ENCODE results near the gene PSMD8. TPM values are rescaled to one million over a fixed set of nuclear protein-coding genes. Genes with fewer than 3 reads are reported as not detected.

PSMD8 gene
- total and polyA plus RNA-seq, 2 donors (not counting 3 experiments of a cell fraction or from before 2014, with no cell fraction given): 203 to 543 TPM

DNA sequence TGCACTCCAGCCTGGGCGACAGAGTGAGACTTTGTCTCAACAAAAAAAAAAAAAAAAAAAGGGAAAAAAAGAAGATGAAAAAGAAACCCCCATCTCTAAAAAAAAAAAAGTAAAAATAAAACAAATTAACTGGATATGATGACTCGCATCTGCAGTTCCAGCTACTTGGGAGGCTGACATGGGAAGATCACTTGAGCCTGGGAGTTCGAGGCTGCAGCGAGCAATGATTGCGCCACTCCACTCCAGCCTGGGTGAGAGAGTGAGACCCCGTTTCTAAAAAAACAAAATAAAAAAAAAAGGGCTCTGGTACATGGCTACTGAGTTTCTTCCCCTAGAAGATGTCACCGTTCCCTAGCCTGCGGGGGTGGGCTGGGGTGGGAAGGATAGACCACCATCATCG is 41.1 kb upstream of the PSMD8 start:
- ChIA-PET CTCF (interaction anchor here (0.5 to 4.1 kb wide), 4 partner anchors 70 to 96 kb away, joined by 3 to 123 read pairs (median 4); partner anchors contain the start of gene FAM98C), POLR2A (interaction anchor here (0.7 kb wide), 1 partner anchor 98 kb away, joined by 5 read pairs; no protein-coding TSS in a partner anchor)
- no peaks in the 10 kb centered on the region for H3K36me3 ChIP-seq (ENCODE audit: control insufficient read depth in 2 of 2, extremely low read depth in 1 of 2, insufficient read depth in 2 of 2, low read length in 2 of 2)
- no peak for DNase-seq (ENCODE audit: low read depth, low spot score)
- no peaks in the 10 kb centered on the region for H3K9me3 ChIP-seq (replicated peaks; ENCODE audit: control insufficient read depth, insufficient read depth, low read length)
- TF ChIP-seq MYC (IDR thresholded peaks at IDR 0.05; ENCODE audit: low read depth, low read length): no peak
- TF ChIP-seq EZH2 (IDR thresholded peaks at IDR 0.05; ENCODE audit: borderline replicate concordance, low read depth, low read length, severe bottlenecking): no peak
- TF ChIP-seq POLR2A (IDR thresholded peaks at IDR 0.05; ENCODE audit: low read depth, low read length): no peak
- TF ChIP-seq POLR2AphosphoS5 (IDR thresholded peaks at IDR 0.05; ENCODE audit: insufficient read depth, low read depth, low read length): no peak
- no peak for TF ChIP-seq JUN (IDR thresholded peaks at IDR 0.05; ENCODE audit: borderline replicate concordance, insufficient read depth, insufficient read length, low read depth)
- no peak for TF ChIP-seq GATA2 (IDR thresholded peaks at IDR 0.05; ENCODE audit: insufficient read depth, insufficient read length, low read depth, low read length)
- TF ChIP-seq, protein P1, sequence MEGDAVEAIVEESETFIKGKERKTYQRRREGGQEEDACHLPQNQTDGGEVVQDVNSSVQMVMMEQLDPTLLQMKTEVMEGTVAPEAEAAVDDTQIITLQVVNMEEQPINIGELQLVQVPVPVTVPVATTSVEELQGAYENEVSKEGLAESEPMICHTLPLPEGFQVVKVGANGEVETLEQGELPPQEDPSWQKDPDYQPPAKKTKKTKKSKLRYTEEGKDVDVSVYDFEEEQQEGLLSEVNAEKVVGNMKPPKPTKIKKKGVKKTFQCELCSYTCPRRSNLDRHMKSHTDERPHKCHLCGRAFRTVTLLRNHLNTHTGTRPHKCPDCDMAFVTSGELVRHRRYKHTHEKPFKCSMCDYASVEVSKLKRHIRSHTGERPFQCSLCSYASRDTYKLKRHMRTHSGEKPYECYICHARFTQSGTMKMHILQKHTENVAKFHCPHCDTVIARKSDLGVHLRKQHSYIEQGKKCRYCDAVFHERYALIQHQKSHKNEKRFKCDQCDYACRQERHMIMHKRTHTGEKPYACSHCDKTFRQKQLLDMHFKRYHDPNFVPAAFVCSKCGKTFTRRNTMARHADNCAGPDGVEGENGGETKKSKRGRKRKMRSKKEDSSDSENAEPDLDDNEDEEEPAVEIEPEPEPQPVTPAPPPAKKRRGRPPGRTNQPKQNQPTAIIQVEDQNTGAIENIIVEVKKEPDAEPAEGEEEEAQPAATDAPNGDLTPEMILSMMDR (IDR thresholded peaks at IDR 0.05; ENCODE audit: extremely low read depth in 1 of 2, insufficient read depth in 1 of 2, low read depth in 1 of 2, low read length in 2 of 2): no peak
- no peak for TF ChIP-seq FOS (IDR thresholded peaks at IDR 0.05; ENCODE audit: borderline replicate concordance, insufficient read depth, low read length)
- TF ChIP-seq, protein P2, sequence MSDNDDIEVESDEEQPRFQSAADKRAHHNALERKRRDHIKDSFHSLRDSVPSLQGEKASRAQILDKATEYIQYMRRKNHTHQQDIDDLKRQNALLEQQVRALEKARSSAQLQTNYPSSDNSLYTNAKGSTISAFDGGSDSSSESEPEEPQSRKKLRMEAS (IDR thresholded peaks at IDR 0.05; ENCODE audit: insufficient read depth, insufficient read length): no peak
- no peaks in the 10 kb centered on the region for H3K79me2 ChIP-seq (ENCODE audit: control insufficient read depth, insufficient read depth, low read length)
- H4K20me1 ChIP-seq (replicated peaks; ENCODE audit: control insufficient read depth, extremely low read depth, insufficient read depth, low read length): no peaks in the 10 kb centered on the region
- intact Hi-C loops (cut with micrococcal nuclease) (loop anchor here (10.0 kb wide), 1 partner anchor 188 kb away; no protein-coding TSS in a partner anchor), dilution Hi-C loops (cut with MboI; ENCODE audit: extremely low pct_ligation_motif_present, low sequenced_read_pairs) (no loop called here)
- H2AFZ ChIP-seq (ENCODE audit: low read depth, low read length): no peak overlapping the region
- no peak for FAIRE-seq
- H3K9me1 ChIP-seq (replicated peaks; ENCODE audit: control insufficient read depth, extremely low read depth, insufficient read depth, low read length): no peaks in the 10 kb centered on the region
- peaks cover 3% of the 10 kb centered on the region for H3K4me1 ChIP-seq (ENCODE audit: control insufficient read depth, extremely low read depth, insufficient read depth, low read length)
- BruUV-seq (replicated peaks): no TSS peak
- H3K4me2 ChIP-seq (ENCODE audit: insufficient read depth, low read length): no peak overlapping the region
- H3K9ac ChIP-seq (replicated peaks; ENCODE audit: extremely low read depth, insufficient read depth, low read length): no peak overlapping the region
- H3K27me3 ChIP-seq (ENCODE audit: control insufficient read depth in 2 of 2, insufficient read depth in 2 of 2, low read length in 2 of 2): no peaks in the 10 kb centered on the region
- no peak overlapping the region for H3K4me3 ChIP-seq (replicated peaks in 1 of 3; ENCODE audit: insufficient read depth in 1 of 3, low read depth in 1 of 3, low read length in 3 of 3)
- H3K27ac ChIP-seq (ENCODE audit: insufficient read depth, low read depth, low read length): no peak overlapping the region
